ENCODE results near the gene TYW5. TPM values are rescaled to one million over a fixed set of nuclear protein-coding genes. Genes with fewer than 3 reads are reported as not detected.

The TYW5 gene
- total RNA-seq (2021) (6.4 and 7.2 TPM in 2 replicates), Bru-seq, nascent RNA (percentile 77 among the genes with signal in this experiment), BruChase-seq, experiment 1, labeled RNA remaining after a 2-hour chase (percentile 85 among the genes with signal in this experiment), BruChase-seq, experiment 2, labeled RNA remaining after a 6-hour chase (percentile 60 among the genes with signal in this experiment)
- long read RNA-seq, full-length matches to known transcripts: 2 of 11 reads
- long read RNA-seq, partial matches to known transcripts: 0 of 11 reads
- long read RNA-seq, other reads (novel, unspliced or antisense): 9 of 11 reads

- no TSS peak for BruUV-seq (replicated peaks)
- Histone ChIP-seq H3K27ac (peak within 1 kb of the TSS; percentile 81), H3K79me2 (ENCODE audit: low read depth) (peaks cover 80% of the 10 kb centered on the region), H3K9me3 (ENCODE audit: insufficient read depth, low read depth) (no peaks in the 10 kb centered on the region), H2AFZ (peak within 1 kb of the TSS; percentile 95), H3K4me1 (replicated peaks; ENCODE audit: insufficient read depth) (peaks cover 28% of the 10 kb centered on the region), H3K36me3 (ENCODE audit: low read depth) (peaks cover 19% of the 10 kb centered on the region), H3K27me3 (ENCODE audit: insufficient read depth, low read depth) (no peaks in the 10 kb centered on the region), H3K4me2 (peak within 1 kb of the TSS; percentile 88), H4K20me1 (ENCODE audit: insufficient read depth) (peaks cover 4% of the 10 kb centered on the region; the same call in 1 of the 2 replicates), H3F3A (ENCODE audit: insufficient read depth, low read depth) (peaks cover 18% of the 10 kb centered on the region; the same call in 1 of the 2 replicates), H3K4me3 (peak within 1 kb of the TSS; percentile 92), H3K9me2 (ENCODE audit: insufficient read depth) (no peaks in the 10 kb centered on the region)
- TF ChIP-seq EZH2 (IDR thresholded peaks at IDR 0.05; ENCODE audit: low read depth): no peak
- no peak; the same call in 1 of the 2 replicates for TF ChIP-seq CTCF (conservative IDR thresholded peaks at IDR 0.05)
- intact Hi-C loops (cut with micrococcal nuclease; ENCODE audit: unreplicated experiment): no loop called here
- DNase-seq: peak; percentile 66 to 81
- CTCF ChIA-PET: no interaction called here
- POLR2A ChIA-PET (ENCODE audit: unreplicated experiment): no interaction called here
These were observed at the start of gene TYW5, which contains the start of gene MAIP1 for GRCh38 chr2:199955339-199956061. Gene TYW5, minus strand, starts transcription at chr2:199955491. Its CDS starts 21 bp downstream, at chr2:199955470. Gene MAIP1, plus strand, starts transcription at chr2:199955582. Its CDS starts 217 bp downstream, at chr2:199955799.

DNA sequence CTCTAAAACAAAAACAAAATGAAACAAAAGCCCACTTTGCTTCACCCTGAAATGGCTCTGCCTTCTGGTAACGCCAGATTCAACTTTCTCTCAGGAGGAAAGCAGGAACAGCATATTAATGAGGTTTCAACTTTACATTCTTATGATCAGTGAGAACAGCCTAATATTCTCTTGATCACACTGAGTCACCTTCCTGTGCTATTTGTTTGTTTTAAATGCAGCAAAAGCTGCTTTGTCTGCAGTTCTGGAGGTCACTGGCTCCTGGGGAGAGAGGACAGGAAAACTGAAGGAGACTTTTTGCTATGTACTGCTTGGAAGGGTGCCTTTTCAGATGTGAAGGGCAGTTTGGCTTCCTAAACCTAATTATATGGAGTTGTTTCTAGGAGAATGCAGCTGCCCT, 48.2 kb upstream of the TYW5 start:
- Histone ChIP-seq H3K4me3 (no peak overlapping the region), H3K27me3 (ENCODE audit: insufficient read depth, low read depth) (no peaks in the 10 kb centered on the region), H3K79me2 (ENCODE audit: low read depth) (no peaks in the 10 kb centered on the region), H3K4me1 (replicated peaks; ENCODE audit: insufficient read depth) (peaks cover 11% of the 10 kb centered on the region), H2AFZ (peak overlapping the region; percentile 57; the same call in 1 of the 2 replicates), H3K27ac (no peak overlapping the region), H4K20me1 (ENCODE audit: insufficient read depth) (no peaks in the 10 kb centered on the region), H3K4me2 (peak overlapping the region; percentile 17; the same call in 1 of the 2 replicates), H3K36me3 (ENCODE audit: low read depth) (no peaks in the 10 kb centered on the region), H3K9me3 (ENCODE audit: insufficient read depth, low read depth) (no peaks in the 10 kb centered on the region), H3F3A (ENCODE audit: insufficient read depth, low read depth) (no peaks in the 10 kb centered on the region), H3K9me2 (ENCODE audit: insufficient read depth) (no peaks in the 10 kb centered on the region)
- BruUV-seq (replicated peaks): no TSS peak
- POLR2A ChIA-PET (ENCODE audit: unreplicated experiment): no interaction called here
- intact Hi-C loops (cut with micrococcal nuclease; ENCODE audit: unreplicated experiment): no loop called here
- TF ChIP-seq EZH2 (IDR thresholded peaks at IDR 0.05; ENCODE audit: low read depth) (no peak), CTCF (conservative IDR thresholded peaks at IDR 0.05) (no peak)
- DNase-seq: no peak
- CTCF ChIA-PET: no interaction called here

- CTCF ChIA-PET: no interaction called here
- POLR2A ChIA-PET (ENCODE audit: unreplicated experiment): no interaction called here
These were observed 45.3 kb upstream of the TYW5 start for GRCh38 chr2:200000444-200001163.

More at GRCh38 chr2:200000444-200001163, 45.3 kb upstream of the TYW5 start:
- Histone ChIP-seq H3K4me3 (no peak overlapping the region), H3K4me2 (no peak overlapping the region), H4K20me1 (ENCODE audit: insufficient read depth) (no peaks in the 10 kb centered on the region), H3K27ac (no peak overlapping the region), H3K79me2 (ENCODE audit: low read depth) (no peaks in the 10 kb centered on the region), H2AFZ (no peak overlapping the region), H3K4me1 (replicated peaks; ENCODE audit: insufficient read depth) (peaks cover 11% of the 10 kb centered on the region), H3K9me3 (ENCODE audit: insufficient read depth, low read depth) (no peaks in the 10 kb centered on the region), H3K27me3 (ENCODE audit: insufficient read depth, low read depth) (no peaks in the 10 kb centered on the region), H3K36me3 (ENCODE audit: low read depth) (no peaks in the 10 kb centered on the region), H3K9me2 (ENCODE audit: insufficient read depth) (no peaks in the 10 kb centered on the region), H3F3A (ENCODE audit: insufficient read depth, low read depth) (no peaks in the 10 kb centered on the region)
- intact Hi-C loops (cut with micrococcal nuclease; ENCODE audit: unreplicated experiment): no loop called here
- no peak for DNase-seq
- TF ChIP-seq EZH2 (IDR thresholded peaks at IDR 0.05; ENCODE audit: low read depth) (no peak), CTCF (conservative IDR thresholded peaks at IDR 0.05) (no peak)
- no TSS peak for BruUV-seq (replicated peaks)
